Measurements from ENCODE around the gene CACNB4.

CACNB4 gene

GRCh38 chr2:152126664-152127063 is 27.8 kb upstream of the CACNB4 start:
- TF ChIP-seq POLR2AphosphoS5 (IDR thresholded peaks at IDR 0.05; ENCODE audit: low read depth, low read length), result no peak
- TF ChIP-seq SIN3A (IDR thresholded peaks at IDR 0.05; ENCODE audit: borderline replicate concordance, insufficient read depth, low read length), result no peak
- no peak for TF ChIP-seq REST (IDR thresholded peaks at IDR 0.05; ENCODE audit: insufficient read depth in 1 of 2, low read depth in 2 of 2, low read length in 2 of 2)
- no peak for TF ChIP-seq FOXP2 (optimal IDR thresholded peaks at IDR 0.05; ENCODE audit: borderline replicate concordance, extremely low read depth, extremely low read length, insufficient read depth)
- no peak for TF ChIP-seq TAF1 (IDR thresholded peaks at IDR 0.05; ENCODE audit: borderline replicate concordance, insufficient read depth, low read length)

- TF ChIP-seq REST (IDR thresholded peaks at IDR 0.05; ENCODE audit: insufficient read depth in 1 of 2, low read depth in 2 of 2, low read length in 2 of 2) (no peak), FOXP2 (optimal IDR thresholded peaks at IDR 0.05; ENCODE audit: borderline replicate concordance, extremely low read depth, extremely low read length, insufficient read depth) (no peak), POLR2AphosphoS5 (IDR thresholded peaks at IDR 0.05; ENCODE audit: low read depth, low read length) (no peak), SIN3A (IDR thresholded peaks at IDR 0.05; ENCODE audit: borderline replicate concordance, insufficient read depth, low read length) (no peak), TAF1 (IDR thresholded peaks at IDR 0.05; ENCODE audit: borderline replicate concordance, insufficient read depth, low read length) (no peak)
Measured at GRCh38 chr2:152122161-152122560, 23.3 kb upstream of the CACNB4 start.

- no peak for TF ChIP-seq SIN3A (IDR thresholded peaks at IDR 0.05; ENCODE audit: borderline replicate concordance, insufficient read depth, low read length)
- TF ChIP-seq TAF1 (IDR thresholded peaks at IDR 0.05; ENCODE audit: borderline replicate concordance, insufficient read depth, low read length), result no peak
- no peak for TF ChIP-seq REST (IDR thresholded peaks at IDR 0.05; ENCODE audit: insufficient read depth in 1 of 2, low read depth in 2 of 2, low read length in 2 of 2)
- TF ChIP-seq FOXP2 (optimal IDR thresholded peaks at IDR 0.05; ENCODE audit: borderline replicate concordance, extremely low read depth, extremely low read length, insufficient read depth), result no peak
- TF ChIP-seq POLR2AphosphoS5 (IDR thresholded peaks at IDR 0.05; ENCODE audit: low read depth, low read length), result no peak
Measured at GRCh38 chr2:152120430-152120829, 21.6 kb upstream of the CACNB4 start.

GRCh38 chr2:152115952-152116351 is 17.1 kb upstream of the CACNB4 start:
- TF ChIP-seq TAF1 (IDR thresholded peaks at IDR 0.05; ENCODE audit: borderline replicate concordance, insufficient read depth, low read length), result no peak
- no peak for TF ChIP-seq SIN3A (IDR thresholded peaks at IDR 0.05; ENCODE audit: borderline replicate concordance, insufficient read depth, low read length)
- no peak for TF ChIP-seq POLR2AphosphoS5 (IDR thresholded peaks at IDR 0.05; ENCODE audit: low read depth, low read length)
- TF ChIP-seq FOXP2 (optimal IDR thresholded peaks at IDR 0.05; ENCODE audit: borderline replicate concordance, extremely low read depth, extremely low read length, insufficient read depth), result no peak
- TF ChIP-seq REST (IDR thresholded peaks at IDR 0.05; ENCODE audit: insufficient read depth in 1 of 2, low read depth in 2 of 2, low read length in 2 of 2), result no peak

GRCh38 chr2:152114366-152114765 is 15.5 kb upstream of the CACNB4 start:
- TF ChIP-seq FOXP2 (optimal IDR thresholded peaks at IDR 0.05; ENCODE audit: borderline replicate concordance, extremely low read depth, extremely low read length, insufficient read depth) (no peak), SIN3A (IDR thresholded peaks at IDR 0.05; ENCODE audit: borderline replicate concordance, insufficient read depth, low read length) (no peak), TAF1 (IDR thresholded peaks at IDR 0.05; ENCODE audit: borderline replicate concordance, insufficient read depth, low read length) (no peak), POLR2AphosphoS5 (IDR thresholded peaks at IDR 0.05; ENCODE audit: low read depth, low read length) (no peak)

Measured in PFSK-1 (cell line).